ENCODE results near the gene GRIK3.

The GRIK3 gene

GRCh38 chr1:36851595-36851994, 182.7 kb downstream of the GRIK3 start:
- H3K27ac ChIP-seq (ENCODE audit: low read depth, low read length), result no peak overlapping the region

GRCh38 chr1:36851087-36851486, 183.2 kb downstream of the GRIK3 start:
- Histone ChIP-seq H3K4me3 (ENCODE audit: low read depth in 1 of 2, low read length in 2 of 2) (no peak overlapping the region), H3K36me3 (ENCODE audit: control insufficient read depth in 1 of 2, insufficient read depth in 2 of 2, low read length in 2 of 2) (no peaks in the 10 kb centered on the region), H3K27ac (ENCODE audit: low read depth, low read length) (no peak overlapping the region), H3K4me1 (ENCODE audit: control insufficient read depth in 1 of 2, insufficient read depth in 2 of 2, low read length in 2 of 2) (no peaks in the 10 kb centered on the region), H3K27me3 (ENCODE audit: control insufficient read depth in 1 of 2, insufficient read depth in 2 of 2, low read length in 2 of 2) (peaks cover 14 to 21% of the 10 kb centered on the region in 2 donors), H3K9ac (ENCODE audit: low read depth in 1 of 2, low read length in 2 of 2) (no peak overlapping the region), H3K9me3 (ENCODE audit: control insufficient read depth in 1 of 2, low read length in 2 of 2) (no peaks in the 10 kb centered on the region)

More at GRCh38 chr1:36851595-36851994, 182.7 kb downstream of the GRIK3 start:
- Histone ChIP-seq H3K27me3 (ENCODE audit: control insufficient read depth in 1 of 2, insufficient read depth in 2 of 2, low read length in 2 of 2) (peaks cover 14 to 26% of the 10 kb centered on the region in 2 donors), H3K4me1 (ENCODE audit: control insufficient read depth in 1 of 2, insufficient read depth in 2 of 2, low read length in 2 of 2) (peaks cover 0 to 1% of the 10 kb centered on the region in 2 donors), H3K4me3 (ENCODE audit: low read depth in 1 of 2, low read length in 2 of 2) (no peak overlapping the region), H3K36me3 (ENCODE audit: control insufficient read depth in 1 of 2, insufficient read depth in 2 of 2, low read length in 2 of 2) (no peaks in the 10 kb centered on the region), H3K9ac (ENCODE audit: low read depth in 1 of 2, low read length in 2 of 2) (no peak overlapping the region), H3K9me3 (ENCODE audit: control insufficient read depth in 1 of 2, low read length in 2 of 2) (no peaks in the 10 kb centered on the region)

- Histone ChIP-seq H3K4me3 (ENCODE audit: low read depth in 1 of 2, low read length in 2 of 2) (no peak overlapping the region), H3K27ac (ENCODE audit: low read depth, low read length) (no peak overlapping the region), H3K27me3 (ENCODE audit: control insufficient read depth in 1 of 2, insufficient read depth in 2 of 2, low read length in 2 of 2) (peaks cover 10 to 17% of the 10 kb centered on the region in 2 donors)
These were observed 184.4 kb downstream of the GRIK3 start for GRCh38 chr1:36849956-36850355.

DNA sequence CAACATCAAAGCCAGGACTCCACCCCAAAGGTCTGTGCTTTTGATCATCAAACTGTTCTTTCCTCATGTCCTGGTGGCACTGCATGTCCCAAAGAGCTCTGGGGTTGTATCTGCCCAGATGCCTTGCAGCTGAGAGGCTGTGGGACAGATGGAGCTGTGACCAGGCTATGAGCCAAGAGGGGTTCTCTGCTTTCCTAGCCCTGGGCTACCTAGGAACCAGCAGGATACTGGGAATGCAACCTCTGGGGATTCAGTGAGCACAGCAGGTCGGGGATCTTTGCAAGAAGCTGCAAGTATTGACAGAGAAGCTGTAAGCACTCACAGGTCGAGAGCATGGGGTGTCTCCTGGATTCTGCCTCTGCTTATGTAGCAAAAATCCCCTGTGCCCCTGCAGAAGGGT, 186.6 kb downstream of the GRIK3 start:
- Histone ChIP-seq H3K9ac (ENCODE audit: low read depth in 1 of 2, low read length in 2 of 2) (no peak overlapping the region), H3K27ac (ENCODE audit: low read depth, low read length) (no peak overlapping the region), H3K4me3 (ENCODE audit: low read depth in 1 of 2, low read length in 2 of 2) (no peak overlapping the region), H3K36me3 (ENCODE audit: control insufficient read depth in 1 of 2, insufficient read depth in 2 of 2, low read length in 2 of 2) (no peaks in the 10 kb centered on the region), H3K4me1 (ENCODE audit: control insufficient read depth in 1 of 2, insufficient read depth in 2 of 2, low read length in 2 of 2) (peaks cover 20 to 23% of the 10 kb centered on the region in 2 donors), H3K27me3 (ENCODE audit: control insufficient read depth in 1 of 2, insufficient read depth in 2 of 2, low read length in 2 of 2) (peaks cover 10 to 17% of the 10 kb centered on the region in 2 donors), H3K9me3 (ENCODE audit: control insufficient read depth in 1 of 2, low read length in 2 of 2) (no peaks in the 10 kb centered on the region)

More at GRCh38 chr1:36849956-36850355, 184.4 kb downstream of the GRIK3 start:
- peaks cover 9 to 10% of the 10 kb centered on the region in 2 donors for H3K4me1 ChIP-seq (ENCODE audit: control insufficient read depth in 1 of 2, insufficient read depth in 2 of 2, low read length in 2 of 2)
- no peaks in the 10 kb centered on the region for H3K36me3 ChIP-seq (ENCODE audit: control insufficient read depth in 1 of 2, insufficient read depth in 2 of 2, low read length in 2 of 2)
- no peak overlapping the region for H3K9ac ChIP-seq (ENCODE audit: low read depth in 1 of 2, low read length in 2 of 2)
- no peaks in the 10 kb centered on the region for H3K9me3 ChIP-seq (ENCODE audit: control insufficient read depth in 1 of 2, low read length in 2 of 2)

DNA sequence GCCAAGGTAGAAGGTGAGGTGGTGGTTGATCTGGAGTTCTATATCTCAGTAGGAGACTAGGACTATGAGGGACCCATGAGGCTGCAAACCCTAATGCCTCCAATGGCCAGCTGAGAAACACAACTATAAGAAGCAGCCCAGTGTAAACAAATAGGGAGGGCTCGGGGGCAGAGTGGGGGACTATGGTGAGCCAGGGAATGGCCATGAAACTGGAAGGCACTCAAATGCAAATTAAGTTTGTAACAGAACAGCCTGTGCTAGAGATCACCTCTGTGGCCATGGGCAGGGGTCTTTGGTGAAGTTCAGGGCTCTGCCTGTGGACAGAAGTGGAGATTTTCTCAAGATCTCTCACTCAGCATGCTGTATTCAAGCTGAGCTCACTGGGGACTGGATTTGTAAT, 187.1 kb downstream of the GRIK3 start:
- Histone ChIP-seq H3K36me3 (ENCODE audit: control insufficient read depth in 1 of 2, insufficient read depth in 2 of 2, low read length in 2 of 2) (no peaks in the 10 kb centered on the region), H3K27ac (ENCODE audit: low read depth, low read length) (no peak overlapping the region), H3K9ac (ENCODE audit: low read depth in 1 of 2, low read length in 2 of 2) (no peak overlapping the region), H3K9me3 (ENCODE audit: control insufficient read depth in 1 of 2, low read length in 2 of 2) (no peaks in the 10 kb centered on the region), H3K4me3 (ENCODE audit: low read depth in 1 of 2, low read length in 2 of 2) (no peak overlapping the region), H3K27me3 (ENCODE audit: control insufficient read depth in 1 of 2, insufficient read depth in 2 of 2, low read length in 2 of 2) (peaks cover 8 to 17% of the 10 kb centered on the region in 2 donors), H3K4me1 (ENCODE audit: control insufficient read depth in 1 of 2, insufficient read depth in 2 of 2, low read length in 2 of 2) (peaks cover 20 to 23% of the 10 kb centered on the region in 2 donors)

GRCh38 chr1:36846357-36846756, 188.0 kb downstream of the GRIK3 start:
- peaks cover 3 to 17% of the 10 kb centered on the region in 2 donors for H3K27me3 ChIP-seq (ENCODE audit: control insufficient read depth in 1 of 2, insufficient read depth in 2 of 2, low read length in 2 of 2)
- H3K9me3 ChIP-seq (ENCODE audit: control insufficient read depth in 1 of 2, low read length in 2 of 2), result no peaks in the 10 kb centered on the region

DNA sequence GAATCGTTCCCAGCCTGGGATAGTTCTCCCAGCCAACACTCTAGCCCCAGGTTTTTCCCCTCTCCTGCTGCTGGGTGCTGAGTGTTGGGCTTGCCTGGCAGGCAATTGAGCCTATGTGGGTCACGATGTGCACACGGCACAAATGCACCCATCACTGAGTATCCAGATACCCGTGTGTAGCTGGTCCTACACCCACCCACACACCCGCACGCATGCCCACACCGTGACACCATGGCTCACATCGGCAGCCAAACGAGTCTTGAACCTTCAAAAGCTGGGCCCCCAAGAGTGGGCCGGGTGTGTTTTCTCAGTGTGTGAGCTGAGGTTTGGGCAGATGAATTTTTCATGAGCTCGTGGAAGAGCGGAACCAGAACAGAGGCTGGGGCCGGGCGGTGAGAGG, 188.5 kb downstream of the GRIK3 start:
- H3K36me3 ChIP-seq (ENCODE audit: control insufficient read depth in 1 of 2, insufficient read depth in 2 of 2, low read length in 2 of 2), result no peaks in the 10 kb centered on the region
- H3K27me3 ChIP-seq (ENCODE audit: control insufficient read depth in 1 of 2, insufficient read depth in 2 of 2, low read length in 2 of 2), result peaks cover 3 to 17% of the 10 kb centered on the region in 2 donors
- H3K4me1 ChIP-seq (ENCODE audit: control insufficient read depth in 1 of 2, insufficient read depth in 2 of 2, low read length in 2 of 2), result peaks cover 20 to 23% of the 10 kb centered on the region in 2 donors
- no peaks in the 10 kb centered on the region for H3K9me3 ChIP-seq (ENCODE audit: control insufficient read depth in 1 of 2, low read length in 2 of 2)
- no peak overlapping the region for H3K4me3 ChIP-seq (ENCODE audit: low read depth in 1 of 2, low read length in 2 of 2)
- no peak overlapping the region for H3K9ac ChIP-seq (ENCODE audit: low read depth in 1 of 2, low read length in 2 of 2)
- no peak overlapping the region for H3K27ac ChIP-seq (ENCODE audit: low read depth, low read length)

More at GRCh38 chr1:36846357-36846756, 188.0 kb downstream of the GRIK3 start:
- H3K4me3 ChIP-seq (ENCODE audit: low read depth in 1 of 2, low read length in 2 of 2), result no peak overlapping the region
- H3K9ac ChIP-seq (ENCODE audit: low read depth in 1 of 2, low read length in 2 of 2), result no peak overlapping the region
- H3K36me3 ChIP-seq (ENCODE audit: control insufficient read depth in 1 of 2, insufficient read depth in 2 of 2, low read length in 2 of 2), result no peaks in the 10 kb centered on the region
- H3K27ac ChIP-seq (ENCODE audit: low read depth, low read length), result no peak overlapping the region
- H3K4me1 ChIP-seq (ENCODE audit: control insufficient read depth in 1 of 2, insufficient read depth in 2 of 2, low read length in 2 of 2), result peaks cover 20 to 23% of the 10 kb centered on the region in 2 donors

DNA sequence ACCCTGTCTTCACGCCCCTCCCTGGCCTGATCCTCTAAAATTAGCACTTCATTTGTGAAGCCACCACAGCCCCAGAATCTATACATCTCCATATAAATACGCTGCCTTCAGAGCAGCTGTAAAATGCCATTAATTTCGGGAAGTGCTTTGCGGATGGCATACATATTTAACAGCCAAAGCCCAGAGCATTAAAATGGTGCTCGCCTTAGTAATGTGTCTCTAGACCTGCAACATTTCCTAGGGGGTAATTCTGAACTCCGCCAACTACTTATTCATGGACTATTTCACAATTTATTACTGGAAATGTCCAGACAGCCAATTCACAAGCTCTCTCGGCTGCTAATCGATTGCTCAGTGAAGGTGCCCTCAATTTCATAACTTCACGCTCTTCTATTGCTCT, 189.4 kb downstream of the GRIK3 start:
- peaks cover 2 to 9% of the 10 kb centered on the region in 2 donors for H3K27me3 ChIP-seq (ENCODE audit: control insufficient read depth in 1 of 2, insufficient read depth in 2 of 2, low read length in 2 of 2)
- no peak overlapping the region for H3K4me3 ChIP-seq (ENCODE audit: low read depth in 1 of 2, low read length in 2 of 2)
- no peaks in the 10 kb centered on the region for H3K9me3 ChIP-seq (ENCODE audit: control insufficient read depth in 1 of 2, low read length in 2 of 2)
- H3K36me3 ChIP-seq (ENCODE audit: control insufficient read depth in 1 of 2, insufficient read depth in 2 of 2, low read length in 2 of 2), result no peaks in the 10 kb centered on the region
- peaks cover 20 to 23% of the 10 kb centered on the region in 2 donors for H3K4me1 ChIP-seq (ENCODE audit: control insufficient read depth in 1 of 2, insufficient read depth in 2 of 2, low read length in 2 of 2)
- no peak overlapping the region for H3K27ac ChIP-seq (ENCODE audit: low read depth, low read length)
- H3K9ac ChIP-seq (ENCODE audit: low read depth in 1 of 2, low read length in 2 of 2), result no peak overlapping the region

GRCh38 chr1:36843906-36844610, 190.3 kb downstream of the GRIK3 start:
- Histone ChIP-seq H3K4me3 (ENCODE audit: low read depth in 1 of 2, low read length in 2 of 2) (no peak overlapping the region), H3K9ac (ENCODE audit: low read depth in 1 of 2, low read length in 2 of 2) (no peak overlapping the region), H3K9me3 (ENCODE audit: control insufficient read depth in 1 of 2, low read length in 2 of 2) (no peaks in the 10 kb centered on the region), H3K27me3 (ENCODE audit: control insufficient read depth in 1 of 2, insufficient read depth in 2 of 2, low read length in 2 of 2) (peaks cover 3 to 7% of the 10 kb centered on the region in 2 donors), H3K4me1 (ENCODE audit: control insufficient read depth in 1 of 2, insufficient read depth in 2 of 2, low read length in 2 of 2) (peaks cover 20 to 23% of the 10 kb centered on the region in 2 donors), H3K36me3 (ENCODE audit: control insufficient read depth in 1 of 2, insufficient read depth in 2 of 2, low read length in 2 of 2) (no peaks in the 10 kb centered on the region), H3K27ac (ENCODE audit: low read depth, low read length) (no peak overlapping the region)

DNA sequence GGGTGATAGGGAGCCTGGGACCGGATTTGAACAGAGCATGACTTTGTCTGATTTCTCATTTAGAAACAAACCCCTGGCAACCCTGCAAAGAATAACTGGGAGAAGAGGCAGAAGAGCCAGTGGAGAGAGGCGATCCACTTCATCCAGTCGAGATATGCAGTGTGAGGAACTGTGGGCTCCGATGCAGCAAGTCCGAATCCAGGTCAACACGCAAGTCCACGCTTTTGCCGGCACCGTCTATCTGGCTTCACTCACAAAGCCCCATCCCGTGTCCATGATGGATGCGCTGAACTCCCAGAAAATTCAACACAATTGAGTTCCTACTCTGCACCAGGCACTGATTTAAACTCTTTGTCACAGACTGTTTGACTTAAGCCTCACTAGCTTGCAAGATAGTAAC, 191.3 kb downstream of the GRIK3 start:
- Histone ChIP-seq H3K36me3 (ENCODE audit: control insufficient read depth in 1 of 2, insufficient read depth in 2 of 2, low read length in 2 of 2) (no peaks in the 10 kb centered on the region), H3K27me3 (ENCODE audit: control insufficient read depth in 1 of 2, insufficient read depth in 2 of 2, low read length in 2 of 2) (peaks cover 3 to 5% of the 10 kb centered on the region in 2 donors), H3K9ac (ENCODE audit: low read depth in 1 of 2, low read length in 2 of 2) (no peak overlapping the region), H3K27ac (ENCODE audit: low read depth, low read length) (no peak overlapping the region), H3K4me3 (ENCODE audit: low read depth in 1 of 2, low read length in 2 of 2) (no peak overlapping the region), H3K9me3 (ENCODE audit: control insufficient read depth in 1 of 2, low read length in 2 of 2) (no peaks in the 10 kb centered on the region), H3K4me1 (ENCODE audit: control insufficient read depth in 1 of 2, insufficient read depth in 2 of 2, low read length in 2 of 2) (peaks cover 20 to 23% of the 10 kb centered on the region in 2 donors)
